Measurements from ENCODE around the gene CLCN6. TPM values are rescaled to one million over a fixed set of nuclear protein-coding genes. Genes with fewer than 3 reads are reported as not detected.
A peak's percentile ranks its signal among the peaks of the same experiment; 100 is the strongest.

The CLCN6 gene, protein sequence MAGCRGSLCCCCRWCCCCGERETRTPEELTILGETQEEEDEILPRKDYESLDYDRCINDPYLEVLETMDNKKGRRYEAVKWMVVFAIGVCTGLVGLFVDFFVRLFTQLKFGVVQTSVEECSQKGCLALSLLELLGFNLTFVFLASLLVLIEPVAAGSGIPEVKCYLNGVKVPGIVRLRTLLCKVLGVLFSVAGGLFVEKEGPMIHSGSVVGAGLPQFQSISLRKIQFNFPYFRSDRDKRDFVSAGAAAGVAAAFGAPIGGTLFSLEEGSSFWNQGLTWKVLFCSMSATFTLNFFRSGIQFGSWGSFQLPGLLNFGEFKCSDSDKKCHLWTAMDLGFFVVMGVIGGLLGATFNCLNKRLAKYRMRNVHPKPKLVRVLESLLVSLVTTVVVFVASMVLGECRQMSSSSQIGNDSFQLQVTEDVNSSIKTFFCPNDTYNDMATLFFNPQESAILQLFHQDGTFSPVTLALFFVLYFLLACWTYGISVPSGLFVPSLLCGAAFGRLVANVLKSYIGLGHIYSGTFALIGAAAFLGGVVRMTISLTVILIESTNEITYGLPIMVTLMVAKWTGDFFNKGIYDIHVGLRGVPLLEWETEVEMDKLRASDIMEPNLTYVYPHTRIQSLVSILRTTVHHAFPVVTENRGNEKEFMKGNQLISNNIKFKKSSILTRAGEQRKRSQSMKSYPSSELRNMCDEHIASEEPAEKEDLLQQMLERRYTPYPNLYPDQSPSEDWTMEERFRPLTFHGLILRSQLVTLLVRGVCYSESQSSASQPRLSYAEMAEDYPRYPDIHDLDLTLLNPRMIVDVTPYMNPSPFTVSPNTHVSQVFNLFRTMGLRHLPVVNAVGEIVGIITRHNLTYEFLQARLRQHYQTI
- total RNA-seq, result 14.1 and 15.3 TPM in 2 replicates
- polyA plus RNA-seq, result 23.6 and 34.2 TPM in 2 replicates

DNA sequence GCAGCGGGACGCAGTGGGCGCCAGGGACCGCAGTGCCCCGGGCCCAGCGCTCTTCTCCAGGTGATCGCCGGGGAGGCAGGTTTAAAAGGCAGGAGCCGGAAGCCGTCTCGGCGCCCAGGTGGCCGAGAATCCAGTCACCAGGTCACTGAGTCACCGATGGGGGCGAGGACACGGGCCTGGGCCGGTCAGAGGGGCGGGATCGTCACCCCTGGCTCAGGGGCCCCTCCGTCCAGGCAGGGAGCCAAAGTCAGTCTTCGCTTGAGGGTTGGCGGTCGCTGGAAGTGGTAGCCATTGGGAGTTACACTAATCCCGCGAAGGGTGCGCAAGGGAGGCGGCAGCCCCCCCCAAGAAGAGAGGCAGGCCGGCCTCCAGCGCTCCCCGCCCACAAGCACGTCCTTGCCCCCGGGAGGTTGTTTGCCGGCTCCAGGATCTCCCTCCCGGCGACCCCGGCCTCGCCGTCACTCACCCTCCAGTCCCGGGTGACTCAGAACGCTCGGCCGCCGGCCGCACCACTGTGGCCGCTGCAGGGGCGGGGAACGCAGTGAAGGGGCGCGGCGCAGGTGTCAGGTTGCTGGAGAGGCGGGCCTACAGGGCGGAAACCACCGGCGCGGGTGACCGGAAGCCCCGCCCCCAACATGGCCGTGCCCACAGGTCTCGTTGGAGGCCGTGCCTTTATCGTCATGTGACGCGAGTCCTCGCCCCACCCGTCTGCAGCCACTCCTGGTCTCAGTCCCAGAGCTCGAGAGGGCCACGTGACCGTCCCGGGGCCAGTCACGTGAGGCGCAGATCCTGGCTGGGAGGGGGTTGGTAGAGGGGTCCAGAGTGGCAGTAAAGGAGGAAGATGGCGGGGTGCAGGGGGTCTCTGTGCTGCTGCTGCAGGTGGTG lies at the start of gene CLCN6, which contains the start of gene MTHFR:
TSS of gene CLCN6 (plus strand) at position 770 of the 885 bp plus-strand sequence. CDS start at position 842, 72 bp downstream.
TSS of gene MTHFR (minus strand) at position 543 of the 885 bp plus-strand sequence. CDS start 2,848 bp downstream, outside the sequence.
- H3K9me2 ChIP-seq (replicated peaks; ENCODE audit: insufficient read depth), result no peaks in the 10 kb centered on the region
- WGBS (ENCODE audit: low lambda C conversion rate, missing lambda C conversion rate), result 0% methylated on average over 59 of the region's 72 CpGs
- peak within 1 kb of the TSS; percentile 99 for H3K27ac ChIP-seq
- H3K4me2 ChIP-seq, result peak within 1 kb of the TSS; percentile 87
- peaks cover 29% of the 10 kb centered on the region for H3K4me1 ChIP-seq (ENCODE audit: insufficient read depth)
- H4K20me1 ChIP-seq (ENCODE audit: insufficient read depth, poor library complexity, severe bottlenecking), result peaks cover 22% of the 10 kb centered on the region
- no peaks in the 10 kb centered on the region for H3K27me3 ChIP-seq
- peak within 1 kb of the TSS; percentile 33 for H3K4me3 ChIP-seq
- H3K79me2 ChIP-seq, result peaks cover 64% of the 10 kb centered on the region
- DNase-seq (ENCODE audit: low spot score), result peak; percentile 100
- TF ChIP-seq, protein P1, sequence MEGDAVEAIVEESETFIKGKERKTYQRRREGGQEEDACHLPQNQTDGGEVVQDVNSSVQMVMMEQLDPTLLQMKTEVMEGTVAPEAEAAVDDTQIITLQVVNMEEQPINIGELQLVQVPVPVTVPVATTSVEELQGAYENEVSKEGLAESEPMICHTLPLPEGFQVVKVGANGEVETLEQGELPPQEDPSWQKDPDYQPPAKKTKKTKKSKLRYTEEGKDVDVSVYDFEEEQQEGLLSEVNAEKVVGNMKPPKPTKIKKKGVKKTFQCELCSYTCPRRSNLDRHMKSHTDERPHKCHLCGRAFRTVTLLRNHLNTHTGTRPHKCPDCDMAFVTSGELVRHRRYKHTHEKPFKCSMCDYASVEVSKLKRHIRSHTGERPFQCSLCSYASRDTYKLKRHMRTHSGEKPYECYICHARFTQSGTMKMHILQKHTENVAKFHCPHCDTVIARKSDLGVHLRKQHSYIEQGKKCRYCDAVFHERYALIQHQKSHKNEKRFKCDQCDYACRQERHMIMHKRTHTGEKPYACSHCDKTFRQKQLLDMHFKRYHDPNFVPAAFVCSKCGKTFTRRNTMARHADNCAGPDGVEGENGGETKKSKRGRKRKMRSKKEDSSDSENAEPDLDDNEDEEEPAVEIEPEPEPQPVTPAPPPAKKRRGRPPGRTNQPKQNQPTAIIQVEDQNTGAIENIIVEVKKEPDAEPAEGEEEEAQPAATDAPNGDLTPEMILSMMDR (IDR thresholded peaks at IDR 0.05; ENCODE audit: poor library complexity), result no peak
- TF ChIP-seq EZH2 (IDR thresholded peaks at IDR 0.05; ENCODE audit: borderline replicate concordance), result no peak
- TF ChIP-seq EZH2phosphoT487 (IDR thresholded peaks at IDR 0.05; ENCODE audit: low read depth, severe bottlenecking, unreplicated experiment), result no peak
- H3K9me3 ChIP-seq (ENCODE audit: low read depth), result no peaks in the 10 kb centered on the region
- H2AFZ ChIP-seq, result peak within 1 kb of the TSS; percentile 18
- H3K36me3 ChIP-seq (replicated peaks; ENCODE audit: insufficient read depth, low read depth), result no peaks in the 10 kb centered on the region

DNA sequence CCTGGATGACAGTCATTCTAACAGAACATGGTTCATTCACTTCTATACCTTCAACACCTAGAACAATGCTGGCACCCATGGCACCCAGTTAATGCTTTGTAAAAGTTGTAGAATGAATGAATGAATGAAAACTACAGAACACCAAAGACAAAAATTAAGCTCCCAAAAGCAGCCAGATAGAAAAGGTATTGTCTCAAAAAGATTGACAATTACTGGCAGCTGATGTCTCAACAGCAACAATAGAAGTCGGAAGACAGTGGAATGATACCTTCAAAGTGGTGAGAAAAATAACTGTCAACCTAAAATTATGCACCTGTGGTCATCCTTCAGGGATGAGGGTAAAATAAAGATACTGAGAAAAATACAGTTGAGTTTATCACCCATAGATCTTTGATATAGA lies 48.9 kb upstream of the CLCN6 start:
- no peaks in the 10 kb centered on the region for H3K9me3 ChIP-seq (ENCODE audit: low read depth)
- H3K4me1 ChIP-seq (ENCODE audit: insufficient read depth), result no peaks in the 10 kb centered on the region
- no peak overlapping the region for H3K27ac ChIP-seq
- H3K79me2 ChIP-seq, result no peaks in the 10 kb centered on the region
- H3K36me3 ChIP-seq (replicated peaks; ENCODE audit: insufficient read depth, low read depth), result no peaks in the 10 kb centered on the region
- WGBS (ENCODE audit: low lambda C conversion rate, missing lambda C conversion rate), result 97% methylated on average over 1 of the region's 1 CpG
- no peak overlapping the region for H3K4me2 ChIP-seq
- H4K20me1 ChIP-seq (ENCODE audit: insufficient read depth, poor library complexity, severe bottlenecking), result no peaks in the 10 kb centered on the region
- TF ChIP-seq EZH2 (IDR thresholded peaks at IDR 0.05; ENCODE audit: borderline replicate concordance) (no peak), EZH2phosphoT487 (IDR thresholded peaks at IDR 0.05; ENCODE audit: low read depth, severe bottlenecking, unreplicated experiment) (no peak)
- TF ChIP-seq, protein P1 (IDR thresholded peaks at IDR 0.05; ENCODE audit: poor library complexity), result no peak
- H3K9me2 ChIP-seq (replicated peaks; ENCODE audit: insufficient read depth), result no peaks in the 10 kb centered on the region
- peaks cover 11% of the 10 kb centered on the region for H3K27me3 ChIP-seq
- DNase-seq (ENCODE audit: low spot score), result no peak
- H2AFZ ChIP-seq, result no peak overlapping the region
- no peak overlapping the region for H3K4me3 ChIP-seq

DNA sequence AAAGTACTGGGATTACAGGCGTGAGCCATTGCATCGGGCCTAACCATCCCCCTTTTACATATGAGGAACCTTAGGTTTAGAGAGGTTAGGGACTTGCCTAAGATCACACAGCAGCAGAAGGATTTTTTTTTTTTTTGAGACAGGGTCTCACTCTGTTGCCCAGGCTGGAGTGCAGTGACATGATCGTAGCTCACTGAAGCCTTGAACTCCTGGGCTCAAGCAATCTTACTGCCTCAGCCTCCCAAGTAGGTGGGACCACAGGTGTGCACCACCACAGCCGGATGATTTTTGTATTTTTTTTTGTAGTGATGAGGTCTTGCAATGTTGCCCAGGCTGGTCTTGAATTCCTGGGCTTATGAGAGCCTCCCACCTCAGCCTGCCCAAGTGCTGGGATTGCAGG lies 46.2 kb upstream of the CLCN6 start:
- no peak overlapping the region for H2AFZ ChIP-seq
- peaks cover 19% of the 10 kb centered on the region for H3K27me3 ChIP-seq
- H4K20me1 ChIP-seq (ENCODE audit: insufficient read depth, poor library complexity, severe bottlenecking), result no peaks in the 10 kb centered on the region
- H3K4me1 ChIP-seq (ENCODE audit: insufficient read depth), result no peaks in the 10 kb centered on the region
- no peaks in the 10 kb centered on the region for H3K9me3 ChIP-seq (ENCODE audit: low read depth)
- no peak for TF ChIP-seq EZH2 (IDR thresholded peaks at IDR 0.05; ENCODE audit: borderline replicate concordance)
- TF ChIP-seq, protein P1 (IDR thresholded peaks at IDR 0.05; ENCODE audit: poor library complexity), result no peak
- TF ChIP-seq EZH2phosphoT487 (IDR thresholded peaks at IDR 0.05; ENCODE audit: low read depth, severe bottlenecking, unreplicated experiment), result no peak
- no peak overlapping the region for H3K4me2 ChIP-seq
- H3K9me2 ChIP-seq (replicated peaks; ENCODE audit: insufficient read depth), result no peaks in the 10 kb centered on the region
- H3K27ac ChIP-seq, result no peak overlapping the region
- DNase-seq (ENCODE audit: low spot score), result no peak
- 85% methylated on average over 4 of the region's 4 CpGs for WGBS (ENCODE audit: low lambda C conversion rate, missing lambda C conversion rate)
- H3K4me3 ChIP-seq, result no peak overlapping the region
- no peaks in the 10 kb centered on the region for H3K36me3 ChIP-seq (replicated peaks; ENCODE audit: insufficient read depth, low read depth)
- H3K79me2 ChIP-seq, result no peaks in the 10 kb centered on the region
